Measurements from ENCODE around the gene CEBPB.
"Not testable (repeated sequence)": the region's sequence is repeated elsewhere in the genome, so short reads cannot be mapped to it uniquely, and the experiment has no call there.

The CEBPB gene

DNA sequence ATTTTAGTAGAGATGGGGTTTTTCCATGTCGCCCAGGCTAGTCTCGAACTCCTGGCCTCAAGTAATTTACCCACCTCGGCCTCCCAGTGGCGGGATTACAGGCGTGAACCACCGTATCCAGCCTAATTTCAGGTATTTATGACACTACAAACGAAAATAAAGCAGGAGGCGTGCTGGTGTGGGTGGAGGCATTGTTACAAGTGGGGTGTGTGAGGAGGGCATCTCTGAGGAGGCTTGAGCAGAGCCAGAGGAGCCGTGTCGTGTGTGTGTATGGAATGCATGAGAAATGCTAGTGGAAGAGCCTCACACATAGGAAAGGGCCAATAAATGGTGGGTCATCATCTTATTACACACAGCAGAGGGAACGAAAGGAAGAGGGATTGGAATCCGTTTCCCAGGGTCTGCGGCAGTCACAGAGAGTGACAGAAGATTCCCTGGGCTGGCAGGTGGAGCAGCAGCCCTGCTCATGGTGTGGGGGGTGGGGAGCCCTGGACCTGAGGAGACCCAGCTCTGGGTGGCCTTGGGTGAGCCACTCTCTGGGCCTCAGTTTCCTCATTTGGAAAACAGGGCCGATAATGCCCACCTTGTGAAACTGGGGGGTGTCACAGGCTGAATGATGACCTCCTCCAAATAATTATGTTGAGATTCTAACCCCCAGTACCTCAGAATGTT, 19.9 kb upstream of the CEBPB start:
- no peak for DNase-seq (ENCODE audit: low spot score)

DNA sequence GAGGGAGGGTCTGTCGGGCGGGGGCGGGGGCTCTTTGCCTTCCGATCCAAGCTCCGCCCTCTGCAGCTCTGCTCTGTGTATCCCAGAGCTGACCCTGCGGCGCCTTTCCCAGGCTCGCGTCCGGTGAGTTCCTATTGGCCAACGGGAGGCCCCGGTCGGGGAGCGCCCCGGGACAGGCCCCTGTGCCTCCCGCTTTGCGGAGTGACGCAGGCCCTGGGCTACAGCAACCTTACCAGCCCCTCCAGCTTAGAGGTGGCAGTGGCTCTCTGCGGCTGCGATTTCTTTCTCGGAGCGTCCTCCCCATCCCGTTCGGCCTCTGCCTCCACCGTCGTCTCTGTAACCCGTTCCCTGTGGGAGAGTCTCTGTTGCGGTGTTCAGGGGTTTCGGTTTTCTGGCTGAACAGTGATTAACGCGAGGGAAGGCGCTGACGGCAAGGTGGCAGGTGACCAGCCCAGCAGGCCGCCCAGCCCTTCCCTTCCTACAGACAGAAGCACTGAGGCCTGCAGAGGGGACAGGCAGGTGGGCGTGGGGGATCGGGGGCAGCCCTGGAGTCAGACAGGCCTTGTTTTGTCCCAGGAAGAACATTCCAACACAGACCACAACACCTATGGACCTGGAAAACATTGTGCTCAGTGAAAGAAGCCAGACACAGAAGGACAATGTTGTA, 18.1 kb upstream of the CEBPB start:
- DNase-seq (ENCODE audit: low spot score) = peak; percentile 21

DNA sequence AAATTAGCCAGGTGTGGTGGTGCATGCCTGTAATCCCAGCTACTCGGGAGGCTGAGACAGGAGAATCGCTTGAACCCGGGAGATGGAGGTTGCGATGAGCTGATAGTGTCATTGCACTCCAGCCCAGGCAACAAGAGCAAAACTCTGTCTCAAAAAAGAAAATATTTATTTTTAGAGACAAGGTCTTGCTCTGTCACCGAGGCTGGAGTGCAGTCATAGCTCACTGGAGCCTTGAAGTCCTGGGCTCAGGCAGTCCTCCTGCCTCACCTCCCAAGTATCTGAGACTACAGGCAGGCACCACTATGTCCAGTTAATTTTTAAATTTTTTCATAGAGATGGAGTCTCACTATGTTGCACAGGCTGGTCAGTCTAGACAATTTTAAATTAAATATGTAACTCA, 16.2 kb upstream of the CEBPB start:
- no peak for DNase-seq (ENCODE audit: low spot score)

DNA sequence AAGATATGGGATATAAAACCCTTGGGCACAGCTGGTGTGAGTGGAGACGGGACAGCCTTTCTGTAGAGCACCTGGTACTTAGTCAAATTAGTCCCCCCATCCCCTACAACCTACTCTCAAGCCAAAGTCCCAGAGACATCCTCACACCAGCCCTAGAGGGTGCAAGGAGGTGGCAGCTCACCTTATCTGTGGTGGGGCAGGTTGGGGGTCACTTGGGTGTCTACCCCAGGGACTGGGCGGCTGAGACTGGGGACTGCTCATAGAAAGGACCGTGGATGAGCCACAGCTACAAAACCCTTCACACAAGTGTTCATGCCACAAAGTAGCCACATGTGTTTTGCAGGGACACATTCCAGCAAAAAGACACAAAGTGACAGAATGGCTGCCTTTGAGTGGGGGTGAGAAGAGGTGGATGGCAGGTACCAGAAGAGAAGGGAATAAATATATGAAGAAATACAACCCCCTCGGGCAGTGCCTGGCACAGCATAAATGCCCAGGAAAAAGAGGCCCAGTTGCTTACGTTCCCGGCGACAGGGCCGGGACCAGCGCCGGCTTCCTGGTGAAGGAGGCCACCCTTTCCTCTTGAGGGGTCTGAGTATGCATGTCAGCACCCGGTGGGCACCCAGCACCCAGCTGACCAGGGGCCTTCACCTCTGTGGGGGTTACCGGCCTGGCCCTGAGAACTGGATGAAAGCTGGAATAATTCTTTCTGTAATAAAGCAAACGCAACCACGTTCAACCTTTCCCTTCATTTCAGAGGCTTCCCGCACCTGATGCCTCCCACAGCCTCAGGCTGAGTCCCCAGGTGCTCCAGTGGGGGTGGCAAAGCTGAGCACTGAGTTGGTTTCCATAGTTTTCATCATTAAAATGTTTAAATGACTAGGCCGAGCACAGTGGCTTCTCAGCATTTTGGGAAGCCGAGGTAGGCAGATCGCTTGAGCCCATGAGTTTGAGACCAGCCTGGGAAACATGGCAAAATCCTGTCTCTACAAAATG, 14.4 kb upstream of the CEBPB start:
- DNase-seq (ENCODE audit: low spot score) = no peak

DNA sequence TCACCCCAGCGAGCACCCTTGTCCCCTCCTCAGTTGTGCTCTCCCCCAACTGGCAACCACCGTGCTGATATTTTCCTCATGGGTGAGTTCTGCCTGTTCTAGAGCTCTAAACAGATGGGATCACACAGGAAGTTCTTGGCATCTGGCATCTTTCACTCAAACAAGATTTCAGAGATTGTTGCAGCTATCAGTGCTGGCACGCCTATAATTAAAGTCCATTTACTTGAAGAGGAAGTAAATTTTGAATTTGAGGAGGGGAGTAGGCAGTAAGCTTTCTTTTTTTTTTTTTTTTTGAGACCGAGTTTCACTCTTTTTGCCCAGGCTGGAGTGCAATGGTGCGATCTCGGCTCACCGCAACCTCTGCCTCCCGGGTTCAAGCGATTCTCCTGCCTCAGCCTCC, 12.0 kb upstream of the CEBPB start:
- DNase-seq (ENCODE audit: low spot score) = not testable (repeated sequence)

GRCh38 chr20:50181344-50181743, 9.3 kb upstream of the CEBPB start:
- DNase-seq (ENCODE audit: low spot score) = no peak

GRCh38 chr20:50182346-50182745, 8.3 kb upstream of the CEBPB start:
- DNase-seq (ENCODE audit: low spot score) = no peak

DNA sequence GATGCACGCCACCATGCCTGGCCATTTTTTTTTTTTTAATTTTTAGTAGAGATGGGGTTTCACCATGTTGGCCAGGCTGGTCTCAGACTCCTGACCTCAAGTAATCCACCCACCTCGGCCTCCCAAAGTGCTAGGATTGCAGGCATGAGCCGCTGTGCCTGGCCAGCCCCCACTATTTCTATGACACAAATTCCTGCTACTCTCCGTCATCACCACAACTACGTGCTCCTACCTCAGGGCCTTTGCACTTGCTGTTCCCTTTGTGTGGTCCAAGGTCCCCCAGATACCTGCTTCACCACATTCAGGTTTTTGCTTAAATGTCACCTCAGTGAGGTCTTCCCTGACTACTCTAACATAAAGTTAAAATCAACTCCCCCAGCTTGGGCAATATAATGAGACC, 5.2 kb upstream of the CEBPB start:
- no peak for DNase-seq (ENCODE audit: low spot score)

- DNase-seq (ENCODE audit: low spot score) = peak; percentile 68
Measured at GRCh38 chr20:50186151-50186885, 4.3 kb upstream of the CEBPB start.

- no peak for DNase-seq (ENCODE audit: low spot score)
Measured at GRCh38 chr20:50186987-50187402, 3.6 kb upstream of the CEBPB start.

DNA sequence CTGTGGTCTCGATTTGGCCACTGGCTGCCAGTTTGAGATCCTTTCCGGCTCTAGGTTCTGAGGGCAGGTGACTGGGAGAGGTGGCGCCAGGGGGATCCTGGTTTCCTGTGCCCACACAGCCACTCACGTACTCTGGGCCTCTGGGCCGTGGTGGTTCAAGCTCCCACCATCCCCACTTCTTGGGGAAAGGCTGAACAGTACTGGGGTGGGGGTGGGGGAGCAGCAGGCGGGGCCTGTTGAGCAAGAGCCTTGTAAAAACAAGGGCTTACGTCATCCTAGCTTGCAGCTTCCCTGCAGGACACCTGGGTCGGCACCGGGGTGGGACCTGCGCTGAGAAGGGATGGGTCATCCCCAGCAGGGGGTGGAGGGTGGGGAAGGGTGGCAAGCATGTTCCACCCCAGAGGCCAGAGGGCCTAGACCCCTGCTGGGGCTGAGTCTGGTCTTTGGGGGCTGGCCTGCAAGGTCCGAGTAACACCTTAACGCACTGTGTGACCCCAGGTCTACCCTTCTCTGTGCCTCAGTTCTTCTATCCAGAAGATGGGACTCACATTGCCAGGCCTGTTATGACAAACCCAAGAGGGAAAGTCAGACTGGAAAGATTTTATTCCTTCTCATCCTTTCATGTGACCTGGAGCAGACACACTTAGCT, 3.1 kb upstream of the CEBPB start:
- no peak for DNase-seq (ENCODE audit: low spot score)

DNA sequence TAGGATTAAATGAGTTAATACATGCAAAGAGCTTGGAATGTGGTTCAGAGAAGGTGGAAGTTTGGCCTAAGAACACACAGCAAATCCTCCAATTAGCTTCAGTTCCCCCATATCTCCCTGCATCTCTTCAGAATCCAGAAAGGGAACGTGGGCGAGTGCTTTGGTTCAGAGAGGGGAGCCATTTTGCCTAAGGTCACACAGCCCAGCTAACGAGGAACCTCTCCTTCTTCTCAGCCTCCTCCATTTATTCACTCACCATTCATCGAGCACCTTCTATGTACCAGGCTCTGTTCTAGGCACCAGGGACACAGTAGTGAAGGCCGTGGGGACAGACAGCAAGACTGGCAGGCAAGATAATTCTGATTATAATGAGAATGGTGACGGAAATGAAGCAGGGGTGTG, 2.3 kb upstream of the CEBPB start:
- DNase-seq (ENCODE audit: low spot score) = no peak

DNA sequence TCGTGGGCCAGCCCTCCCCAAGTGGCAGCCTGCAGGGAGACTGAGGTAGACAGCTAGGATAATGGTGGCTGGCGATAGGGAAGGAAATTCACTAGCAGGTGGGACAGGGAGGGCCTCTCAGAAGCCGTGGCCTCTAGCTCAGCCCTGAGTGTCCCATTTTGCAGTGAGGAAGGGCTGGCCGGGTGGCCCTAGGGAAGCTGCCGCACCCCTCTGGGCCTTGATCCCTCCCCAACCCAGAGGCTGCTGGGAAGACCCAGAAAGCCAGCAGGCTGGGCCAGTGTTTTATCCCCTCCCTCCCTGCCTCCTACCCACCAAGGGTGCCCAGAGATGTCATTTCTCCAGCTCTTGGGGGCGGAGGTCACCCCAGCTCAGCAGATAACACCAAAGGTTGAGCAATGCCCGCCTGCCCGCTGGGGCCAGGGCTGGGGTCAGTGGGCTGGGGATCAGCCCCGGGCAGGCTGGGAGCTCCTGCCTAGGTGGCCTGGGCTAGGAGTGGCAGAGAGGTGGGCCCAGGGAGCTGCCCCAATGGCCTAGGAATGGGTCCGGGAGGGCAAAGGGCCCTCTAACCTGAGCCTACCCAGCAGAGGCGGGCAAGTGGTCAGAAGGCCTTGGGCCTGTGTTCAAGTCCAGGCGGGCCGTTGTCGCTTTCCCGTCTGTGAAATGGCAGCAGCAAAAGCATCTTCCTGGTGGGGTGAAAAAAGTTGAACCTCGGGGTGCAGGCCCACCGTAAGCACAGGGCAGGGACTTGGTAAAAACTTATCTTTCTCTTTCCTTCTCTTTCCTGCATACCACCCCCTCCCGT, 1.6 kb upstream of the CEBPB start:
- DNase-seq (ENCODE audit: low spot score) = no peak

DNA sequence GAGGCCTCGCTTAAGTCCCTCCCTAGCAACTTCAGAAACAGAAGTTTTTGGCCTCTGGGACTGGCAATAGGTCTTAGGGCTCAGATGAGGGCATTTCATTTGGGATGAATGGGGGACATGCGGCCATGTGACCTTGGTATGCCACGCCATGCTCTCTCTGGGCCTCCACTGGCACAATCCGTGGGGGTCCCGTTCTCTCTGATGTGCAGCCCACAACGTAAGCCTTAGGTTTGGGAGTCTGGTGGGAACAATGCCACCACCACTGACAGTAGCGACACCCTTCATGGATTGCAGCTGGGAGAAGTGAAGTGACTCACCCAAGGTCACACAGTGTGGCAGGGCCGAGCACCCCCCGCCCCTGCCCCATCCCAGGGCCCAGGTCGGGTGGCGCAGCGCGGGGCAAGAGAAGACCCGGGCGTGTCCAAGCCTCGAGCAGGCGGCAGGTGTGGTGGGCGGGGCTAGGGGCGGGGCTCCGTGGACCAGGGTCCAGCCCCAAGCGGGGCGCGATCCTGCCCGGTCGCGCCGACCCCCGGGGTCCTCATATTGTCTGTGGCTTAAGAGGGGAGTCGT, 864 bp upstream of the CEBPB start:
- DNase-seq (ENCODE audit: low spot score) = no peak

DNA sequence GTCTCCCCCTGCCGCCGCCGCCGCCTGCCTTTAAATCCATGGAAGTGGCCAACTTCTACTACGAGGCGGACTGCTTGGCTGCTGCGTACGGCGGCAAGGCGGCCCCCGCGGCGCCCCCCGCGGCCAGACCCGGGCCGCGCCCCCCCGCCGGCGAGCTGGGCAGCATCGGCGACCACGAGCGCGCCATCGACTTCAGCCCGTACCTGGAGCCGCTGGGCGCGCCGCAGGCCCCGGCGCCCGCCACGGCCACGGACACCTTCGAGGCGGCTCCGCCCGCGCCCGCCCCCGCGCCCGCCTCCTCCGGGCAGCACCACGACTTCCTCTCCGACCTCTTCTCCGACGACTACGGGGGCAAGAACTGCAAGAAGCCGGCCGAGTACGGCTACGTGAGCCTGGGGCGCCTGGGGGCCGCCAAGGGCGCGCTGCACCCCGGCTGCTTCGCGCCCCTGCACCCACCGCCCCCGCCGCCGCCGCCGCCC, 474 bp downstream of the CEBPB start:
- DNase-seq (ENCODE audit: low spot score) = peak; percentile 39

- DNase-seq (ENCODE audit: low spot score) = peak; percentile 75
Measured at GRCh38 chr20:50191544-50192363, 1.1 kb downstream of the CEBPB start.

DNA sequence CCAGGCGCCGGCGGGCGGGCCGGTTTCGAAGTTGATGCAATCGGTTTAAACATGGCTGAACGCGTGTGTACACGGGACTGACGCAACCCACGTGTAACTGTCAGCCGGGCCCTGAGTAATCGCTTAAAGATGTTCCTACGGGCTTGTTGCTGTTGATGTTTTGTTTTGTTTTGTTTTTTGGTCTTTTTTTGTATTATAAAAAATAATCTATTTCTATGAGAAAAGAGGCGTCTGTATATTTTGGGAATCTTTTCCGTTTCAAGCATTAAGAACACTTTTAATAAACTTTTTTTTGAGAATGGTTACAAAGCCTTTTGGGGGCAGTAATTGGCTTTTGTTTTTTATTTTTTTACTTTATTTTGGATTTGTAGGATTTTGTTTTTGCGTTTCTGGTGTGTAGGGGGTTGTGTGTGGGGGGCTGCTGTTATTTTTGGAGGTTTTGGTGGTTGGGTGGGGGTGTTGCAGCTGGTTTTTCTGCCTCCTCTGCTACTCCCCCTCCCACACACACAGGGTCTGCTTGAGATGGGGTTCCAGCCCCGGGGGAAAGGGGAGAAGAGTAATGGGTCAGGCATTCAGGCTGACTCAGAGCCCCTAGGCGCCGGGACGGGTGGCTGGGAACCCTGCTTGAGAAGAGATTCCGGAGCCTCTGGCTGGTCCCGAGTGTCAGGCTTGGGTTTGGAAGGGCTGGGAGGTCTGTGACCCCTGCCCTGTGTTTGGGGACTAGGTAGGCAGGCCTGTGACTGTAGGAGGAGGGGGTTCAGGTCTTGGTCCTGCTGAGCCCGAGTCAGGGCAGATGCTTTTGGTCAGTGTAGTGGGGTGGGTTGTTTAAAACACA, 2.0 kb downstream of the CEBPB start:
- DNase-seq (ENCODE audit: low spot score) = peak; percentile 77

GRCh38 chr20:50193199-50193835, 2.7 kb downstream of the CEBPB start:
- no peak for DNase-seq (ENCODE audit: low spot score)

All from germinal center (tissue), 1 donor.